ENCODE results near the gene RCN1.
"Not testable (repeated sequence)": the region's sequence is repeated elsewhere in the genome, so short reads cannot be mapped to it uniquely, and the experiment has no call there.

Gene RCN1

DNA sequence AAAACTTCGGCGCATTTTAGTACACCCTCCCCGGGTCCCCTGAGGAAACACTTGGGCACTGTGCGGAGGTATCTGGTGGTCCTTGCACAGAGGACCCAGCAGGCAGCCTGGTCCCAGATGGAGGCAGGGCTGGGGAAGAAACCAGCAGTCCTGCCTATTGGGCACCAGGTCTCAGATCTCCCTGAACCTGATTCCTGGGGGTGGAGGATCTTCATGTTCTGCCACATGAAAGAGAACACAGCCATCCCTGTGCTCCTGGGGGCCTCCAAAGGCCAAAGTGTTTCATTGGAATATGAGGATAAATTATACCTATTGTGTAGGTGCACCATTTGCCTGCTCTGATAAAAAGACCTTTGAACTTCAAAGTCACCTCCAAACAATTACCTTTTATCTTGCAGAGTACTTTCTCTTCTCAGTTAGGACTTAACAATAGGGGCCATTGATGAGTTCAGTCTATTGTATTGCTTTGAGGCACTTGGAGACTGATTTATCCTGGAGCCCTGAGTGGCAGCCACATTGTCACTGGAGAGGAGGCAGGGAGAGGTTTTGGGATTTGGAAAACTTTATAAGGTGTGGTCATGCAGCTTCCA is 1.8 kb downstream of the RCN1 start:
- H3K9ac ChIP-seq (ENCODE audit: low read depth, low read length) = peak overlapping the region; percentile 93; the same call in 1 of the 2 replicates
- H3K36me3 ChIP-seq (ENCODE audit: insufficient read depth, low read length) = peaks cover 3% of the 10 kb centered on the region; the same call in 1 of the 2 replicates
- peaks cover 22% of the 10 kb centered on the region for H3K4me1 ChIP-seq (ENCODE audit: insufficient read depth, low read length)

DNA sequence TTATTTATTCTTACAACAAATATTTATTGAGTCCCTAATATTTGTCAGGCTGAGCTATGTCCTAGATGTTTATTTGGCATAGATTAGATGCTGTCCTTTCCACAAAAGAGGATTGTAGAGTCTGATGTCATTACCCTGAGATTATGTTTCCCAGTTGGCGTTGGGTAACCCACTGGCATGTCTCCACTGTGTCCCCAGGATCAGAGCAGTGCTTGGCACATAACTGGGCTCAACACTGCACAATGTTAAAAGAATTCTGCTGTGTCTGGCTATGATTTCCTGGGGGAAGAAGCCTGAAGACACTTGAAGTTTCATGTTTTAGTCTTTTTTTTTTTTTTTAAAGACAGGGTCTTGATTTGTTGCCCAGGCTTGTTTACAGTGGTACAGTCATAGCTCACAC is 4.0 kb downstream of the RCN1 start:
- peaks cover 9% of the 10 kb centered on the region; the same call in 1 of the 2 replicates for H3K36me3 ChIP-seq (ENCODE audit: insufficient read depth, low read length)
- no peaks in the 10 kb centered on the region for H3K9me3 ChIP-seq (ENCODE audit: control insufficient read depth, insufficient read depth, low read length)
- no peak overlapping the region for H3K9ac ChIP-seq (ENCODE audit: low read depth, low read length)
- H3K4me1 ChIP-seq (ENCODE audit: insufficient read depth, low read length) = peaks cover 10% of the 10 kb centered on the region

More for the DNA sequence above, 1.8 kb downstream of the RCN1 start:
- no peaks in the 10 kb centered on the region for H3K9me3 ChIP-seq (ENCODE audit: control insufficient read depth, insufficient read depth, low read length)

DNA sequence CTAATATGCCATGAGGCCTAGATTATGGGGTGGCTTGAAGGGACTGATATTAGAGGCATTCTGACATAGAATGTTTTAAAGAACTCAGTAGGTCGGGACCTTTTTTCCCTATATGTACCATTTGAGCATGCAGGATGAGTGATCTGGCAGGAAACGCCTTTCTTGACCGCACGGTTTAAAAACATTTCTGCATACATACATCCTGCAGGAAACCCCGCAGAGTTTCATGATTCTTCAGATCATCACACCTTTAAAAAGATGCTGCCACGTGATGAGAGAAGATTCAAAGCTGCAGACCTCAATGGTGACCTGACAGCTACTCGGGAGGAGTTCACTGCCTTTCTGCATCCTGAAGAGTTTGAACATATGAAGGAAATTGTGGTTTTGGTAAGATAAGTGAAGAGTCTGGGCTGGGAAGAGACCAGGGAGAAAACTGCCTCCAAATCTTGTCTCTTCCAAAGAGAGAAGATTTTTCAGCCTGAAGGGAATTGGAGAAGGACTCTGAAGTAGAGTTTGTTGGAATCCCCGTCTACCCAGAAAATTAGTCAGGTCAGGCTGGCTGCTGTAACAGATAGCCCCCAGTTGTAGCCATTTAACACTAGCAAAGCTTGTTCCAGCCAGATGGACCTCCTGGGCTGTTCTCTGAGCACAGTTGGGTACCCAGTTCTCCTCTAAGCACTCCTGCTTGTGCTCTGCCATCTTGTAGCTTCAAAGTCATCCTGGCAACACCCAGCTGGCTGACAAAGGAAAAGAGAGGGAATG is 7.4 kb downstream of the RCN1 start:
- Histone ChIP-seq H3K9ac (ENCODE audit: low read depth, low read length) (no peak overlapping the region), H3K4me1 (ENCODE audit: insufficient read depth, low read length) (peaks cover under 1% of the 10 kb centered on the region; the same call in 1 of the 2 replicates), H3K36me3 (ENCODE audit: insufficient read depth, low read length) (peaks cover 25% of the 10 kb centered on the region; the same call in 1 of the 2 replicates), H3K9me3 (ENCODE audit: control insufficient read depth, insufficient read depth, low read length) (no peaks in the 10 kb centered on the region)

DNA sequence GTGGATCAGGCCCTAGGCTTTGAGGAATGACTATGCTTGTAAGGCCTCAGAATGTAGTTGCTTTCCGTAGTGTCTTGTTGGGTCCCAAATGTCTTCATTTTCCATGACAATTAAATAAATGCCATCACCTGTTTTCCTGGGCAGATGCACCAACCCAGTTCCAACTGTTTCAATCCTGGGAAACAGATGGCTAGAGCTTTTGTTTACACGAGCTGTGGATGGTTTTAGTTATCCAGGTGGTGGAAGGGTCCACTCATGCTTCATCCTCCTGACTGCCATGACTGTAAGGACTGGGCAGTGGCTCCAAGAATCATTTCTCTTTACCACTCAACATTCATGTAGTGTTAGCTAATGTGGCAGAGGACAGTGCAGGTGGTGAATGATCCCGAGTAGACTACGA is 8.6 kb downstream of the RCN1 start:
- Histone ChIP-seq H3K36me3 (ENCODE audit: insufficient read depth, low read length) (peaks cover 29% of the 10 kb centered on the region), H3K9me3 (ENCODE audit: control insufficient read depth, insufficient read depth, low read length) (no peaks in the 10 kb centered on the region), H3K9ac (ENCODE audit: low read depth, low read length) (no peak overlapping the region), H3K4me1 (ENCODE audit: insufficient read depth, low read length) (no peaks in the 10 kb centered on the region)

DNA sequence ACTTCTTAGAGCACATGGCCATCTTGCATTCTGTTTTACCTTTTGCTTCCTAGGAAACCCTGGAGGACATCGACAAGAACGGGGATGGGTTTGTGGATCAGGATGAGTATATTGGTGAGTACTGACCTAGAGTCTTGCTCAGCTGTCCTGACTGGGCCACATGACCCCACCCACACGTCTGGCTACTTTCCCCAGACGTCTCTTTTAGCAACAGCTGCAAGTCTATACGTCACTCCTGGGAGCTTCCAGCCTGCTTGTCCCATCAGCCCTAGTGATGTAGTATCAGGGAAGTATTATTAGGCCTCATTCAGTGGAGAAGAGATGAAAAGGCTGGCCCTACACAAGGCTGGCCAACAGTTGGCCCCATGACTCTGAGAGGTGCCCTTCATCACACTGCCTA is 9.6 kb downstream of the RCN1 start:
- Histone ChIP-seq H3K9me3 (ENCODE audit: control insufficient read depth, insufficient read depth, low read length) (no peaks in the 10 kb centered on the region), H3K36me3 (ENCODE audit: insufficient read depth, low read length) (peaks cover 29% of the 10 kb centered on the region), H3K9ac (ENCODE audit: low read depth, low read length) (no peak overlapping the region), H3K4me1 (ENCODE audit: insufficient read depth, low read length) (no peaks in the 10 kb centered on the region)

DNA sequence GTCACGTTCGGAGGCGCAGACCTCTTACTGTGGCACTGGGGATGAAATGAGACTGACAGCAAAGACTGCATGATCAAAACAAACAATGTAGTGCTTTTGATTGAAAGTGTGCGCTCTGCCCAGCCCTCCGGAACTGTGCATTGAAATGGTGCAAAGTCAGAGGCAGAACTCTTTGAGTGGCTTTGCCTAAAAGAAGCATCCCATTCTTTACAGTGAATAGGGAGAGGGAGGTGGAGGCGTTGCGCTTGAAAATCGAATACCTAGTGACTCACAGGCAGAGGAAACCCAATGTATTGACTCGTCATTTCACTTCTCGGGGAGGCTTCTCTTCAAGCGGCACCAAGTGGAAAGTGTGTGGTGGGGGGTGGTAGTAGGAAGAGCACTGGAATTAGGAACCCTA is 10.9 kb downstream of the RCN1 start:
- peaks cover 29% of the 10 kb centered on the region for H3K36me3 ChIP-seq (ENCODE audit: insufficient read depth, low read length)

DNA sequence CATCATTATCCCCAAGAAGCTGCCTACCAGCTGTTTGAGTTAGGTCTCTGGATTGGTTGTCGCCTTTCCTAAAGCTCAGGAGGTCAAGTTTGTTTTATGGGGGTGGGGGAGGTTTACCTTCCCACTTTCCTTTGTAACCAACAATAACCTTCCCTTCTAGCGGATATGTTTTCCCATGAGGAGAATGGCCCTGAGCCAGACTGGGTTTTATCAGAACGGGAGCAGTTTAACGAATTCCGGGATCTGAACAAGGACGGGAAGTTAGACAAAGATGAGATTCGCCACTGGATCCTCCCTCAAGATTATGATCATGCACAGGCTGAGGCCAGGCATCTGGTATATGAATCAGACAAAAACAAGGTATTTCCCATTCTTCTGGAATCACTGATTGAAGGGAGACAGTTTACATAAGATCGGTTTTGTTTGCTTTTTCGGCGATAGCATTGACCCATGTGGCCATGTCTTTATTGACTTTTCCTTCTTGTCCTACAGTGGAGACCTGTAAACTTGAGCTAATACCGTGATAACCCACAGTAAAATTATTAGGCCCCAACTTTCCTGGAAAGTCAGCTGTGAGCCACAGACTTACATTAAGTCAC is 12.3 kb downstream of the RCN1 start:
- H3K9ac ChIP-seq (ENCODE audit: low read depth, low read length); H3K4me1 ChIP-seq (ENCODE audit: insufficient read depth, low read length); H3K9me3 ChIP-seq (ENCODE audit: control insufficient read depth, insufficient read depth, low read length): not testable (repeated sequence)
- peaks cover 23% of the 10 kb centered on the region for H3K36me3 ChIP-seq (ENCODE audit: insufficient read depth, low read length)

More for the DNA sequence above, 10.9 kb downstream of the RCN1 start:
- Histone ChIP-seq H3K9ac (ENCODE audit: low read depth, low read length) (no peak overlapping the region), H3K9me3 (ENCODE audit: control insufficient read depth, insufficient read depth, low read length) (no peaks in the 10 kb centered on the region), H3K4me1 (ENCODE audit: insufficient read depth, low read length) (no peaks in the 10 kb centered on the region)

DNA sequence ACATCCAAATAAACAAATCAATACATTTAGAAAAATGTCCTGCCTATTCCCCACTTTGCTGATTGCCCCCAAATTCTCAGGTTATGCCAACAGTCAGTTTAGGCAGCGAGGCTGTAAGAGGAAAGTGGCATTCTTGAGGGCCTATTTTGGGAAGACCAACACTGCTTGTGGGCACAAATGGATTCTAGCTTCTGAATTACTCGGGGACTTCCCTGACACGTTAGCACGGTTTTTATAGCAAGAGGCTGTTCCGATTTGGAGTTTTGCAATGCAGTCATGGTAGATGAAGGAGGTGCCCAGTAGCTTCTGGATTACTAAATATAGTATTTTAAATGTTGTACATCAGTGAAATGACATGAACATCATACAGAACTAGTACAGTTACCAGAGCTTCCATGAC is 13.1 kb downstream of the RCN1 start:
- Histone ChIP-seq H3K36me3 (ENCODE audit: insufficient read depth, low read length) (peaks cover 20% of the 10 kb centered on the region), H3K4me1 (ENCODE audit: insufficient read depth, low read length) (no peaks in the 10 kb centered on the region), H3K9ac (ENCODE audit: low read depth, low read length) (no peak overlapping the region), H3K9me3 (ENCODE audit: control insufficient read depth, insufficient read depth, low read length) (no peaks in the 10 kb centered on the region)

DNA sequence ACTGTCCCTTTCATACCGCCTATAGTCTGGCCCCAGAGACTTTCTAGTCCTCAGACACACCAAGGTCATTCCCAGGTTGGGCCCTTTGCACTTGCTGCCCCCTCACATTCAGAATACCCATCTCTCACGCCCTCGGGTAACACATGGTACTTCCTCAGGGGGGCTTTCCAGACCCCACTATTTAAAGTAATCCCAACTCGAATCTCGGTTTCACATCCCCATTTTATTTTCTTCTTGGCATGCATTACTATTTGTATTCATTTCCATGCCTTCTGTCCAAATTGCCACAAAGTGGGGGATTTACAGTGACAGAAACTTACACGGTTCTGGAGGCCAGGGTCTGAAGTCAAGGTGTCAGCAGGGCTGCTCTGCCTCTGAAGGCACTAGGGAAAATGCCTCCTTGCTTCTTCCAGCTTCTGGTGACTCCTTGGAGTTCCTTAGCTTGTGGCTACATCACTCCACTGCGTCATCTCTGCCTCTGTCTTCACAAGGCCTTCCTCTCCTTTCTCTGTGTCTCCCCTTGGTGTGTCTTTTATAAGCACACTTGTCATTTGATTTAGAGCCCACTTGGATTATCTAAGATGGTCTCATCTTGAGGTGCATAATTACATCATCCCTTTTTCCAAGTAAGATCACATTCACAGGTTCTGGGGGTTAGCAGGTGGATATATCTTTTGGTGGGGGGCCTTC is 15.1 kb downstream of the RCN1 start:
- H3K36me3 ChIP-seq (ENCODE audit: insufficient read depth, low read length) = peaks cover 15% of the 10 kb centered on the region
- no peaks in the 10 kb centered on the region for H3K9me3 ChIP-seq (ENCODE audit: control insufficient read depth, insufficient read depth, low read length)
- no peak overlapping the region for H3K9ac ChIP-seq (ENCODE audit: low read depth, low read length)
- no peaks in the 10 kb centered on the region for H3K4me1 ChIP-seq (ENCODE audit: insufficient read depth, low read length)

DNA sequence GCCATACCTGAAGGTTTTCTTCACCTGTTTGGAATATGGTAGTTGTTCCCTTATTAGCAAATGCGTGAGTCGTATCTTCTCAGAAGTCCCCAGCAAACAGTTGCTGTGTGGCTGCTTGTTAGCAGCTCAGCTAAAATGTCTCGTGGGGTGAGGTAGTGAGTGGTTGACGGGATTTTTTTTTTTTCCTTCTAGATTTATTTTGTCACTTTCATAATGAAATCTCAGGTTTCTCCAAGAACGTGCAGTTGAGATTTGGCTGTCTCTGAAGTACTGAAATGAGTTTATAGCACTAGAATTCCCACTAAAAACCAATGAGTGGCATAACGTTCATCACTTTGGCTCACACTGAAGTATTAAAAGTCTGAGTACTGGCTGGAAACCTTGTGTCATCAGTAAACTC is 16.8 kb downstream of the RCN1 start:
- H3K4me1 ChIP-seq (ENCODE audit: insufficient read depth, low read length) = no peaks in the 10 kb centered on the region
- no peak overlapping the region for H3K9ac ChIP-seq (ENCODE audit: low read depth, low read length)
- H3K9me3 ChIP-seq (ENCODE audit: control insufficient read depth, insufficient read depth, low read length) = no peaks in the 10 kb centered on the region
- H3K36me3 ChIP-seq (ENCODE audit: insufficient read depth, low read length) = peaks cover 8% of the 10 kb centered on the region

DNA sequence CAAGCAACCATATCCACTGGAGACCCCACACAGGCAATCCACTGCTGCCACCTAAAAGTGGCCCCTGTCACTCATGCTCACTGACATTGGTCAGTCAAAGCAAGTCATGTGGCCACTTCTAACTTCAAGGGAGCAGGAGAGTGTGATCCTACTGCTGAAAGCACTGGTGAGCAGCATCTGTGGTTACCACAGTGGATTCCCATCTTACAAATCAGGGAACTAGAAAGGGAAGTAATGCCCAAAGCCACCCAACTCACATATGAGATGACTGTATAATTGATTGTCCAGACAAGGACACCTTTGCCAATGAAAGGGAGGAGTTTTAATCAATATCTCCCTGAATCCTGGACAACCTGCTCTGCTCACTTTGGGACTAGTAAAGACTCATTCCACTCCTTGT is 17.7 kb downstream of the RCN1 start:
- H3K9ac ChIP-seq (ENCODE audit: low read depth, low read length) = no peak overlapping the region
- H3K9me3 ChIP-seq (ENCODE audit: control insufficient read depth, insufficient read depth, low read length) = no peaks in the 10 kb centered on the region
- no peaks in the 10 kb centered on the region for H3K4me1 ChIP-seq (ENCODE audit: insufficient read depth, low read length)
- peaks cover 4% of the 10 kb centered on the region for H3K36me3 ChIP-seq (ENCODE audit: insufficient read depth, low read length)

DNA sequence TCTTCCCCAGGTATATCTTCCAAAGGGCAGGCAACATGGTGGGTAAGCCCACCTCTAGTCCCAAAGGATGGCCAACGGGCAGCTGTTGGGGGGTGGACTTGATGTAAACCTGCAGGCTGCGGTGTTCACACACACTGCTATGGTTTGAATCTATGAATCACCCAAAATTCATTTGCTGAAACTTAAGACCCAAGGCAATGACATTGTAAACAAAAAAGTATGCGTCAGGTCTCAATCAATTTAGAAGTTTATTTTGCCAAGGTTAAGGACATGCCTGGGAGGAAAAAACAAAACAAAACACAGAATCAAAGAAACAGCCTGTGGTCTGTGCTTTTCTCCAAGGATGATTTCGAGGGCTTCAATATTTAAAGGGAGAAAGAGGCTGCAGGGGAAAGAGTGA is 18.3 kb downstream of the RCN1 start:
- H3K9ac ChIP-seq (ENCODE audit: low read depth, low read length) = no peak overlapping the region
- no peaks in the 10 kb centered on the region; the same call in 1 of the 2 replicates for H3K36me3 ChIP-seq (ENCODE audit: insufficient read depth, low read length)
- no peaks in the 10 kb centered on the region for H3K4me1 ChIP-seq (ENCODE audit: insufficient read depth, low read length)
- no peaks in the 10 kb centered on the region for H3K9me3 ChIP-seq (ENCODE audit: control insufficient read depth, insufficient read depth, low read length)

DNA sequence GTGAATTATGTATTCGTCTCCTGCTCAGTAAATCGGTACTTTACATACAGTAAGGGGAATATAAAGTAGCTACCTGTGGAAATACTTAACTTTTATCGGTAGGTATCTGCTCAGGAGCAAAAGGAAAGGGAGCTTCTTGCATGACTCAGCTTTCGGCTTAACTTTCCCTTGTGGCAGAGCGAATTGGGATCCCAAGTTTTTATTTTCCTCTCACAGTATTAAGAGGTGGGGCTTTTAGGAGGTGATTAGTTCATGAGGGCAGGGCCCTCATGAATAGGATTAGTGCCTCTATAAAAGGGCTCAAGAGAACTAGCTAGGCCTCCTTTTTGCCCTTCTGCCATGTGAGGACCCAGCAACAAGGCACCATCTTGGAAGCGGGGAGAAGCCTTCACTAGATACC is 18.7 kb downstream of the RCN1 start:
- Histone ChIP-seq H3K9ac (ENCODE audit: low read depth, low read length) (no peak overlapping the region), H3K4me1 (ENCODE audit: insufficient read depth, low read length) (no peaks in the 10 kb centered on the region), H3K36me3 (ENCODE audit: insufficient read depth, low read length) (no peaks in the 10 kb centered on the region; the same call in 1 of the 2 replicates), H3K9me3 (ENCODE audit: control insufficient read depth, insufficient read depth, low read length) (no peaks in the 10 kb centered on the region)

DNA sequence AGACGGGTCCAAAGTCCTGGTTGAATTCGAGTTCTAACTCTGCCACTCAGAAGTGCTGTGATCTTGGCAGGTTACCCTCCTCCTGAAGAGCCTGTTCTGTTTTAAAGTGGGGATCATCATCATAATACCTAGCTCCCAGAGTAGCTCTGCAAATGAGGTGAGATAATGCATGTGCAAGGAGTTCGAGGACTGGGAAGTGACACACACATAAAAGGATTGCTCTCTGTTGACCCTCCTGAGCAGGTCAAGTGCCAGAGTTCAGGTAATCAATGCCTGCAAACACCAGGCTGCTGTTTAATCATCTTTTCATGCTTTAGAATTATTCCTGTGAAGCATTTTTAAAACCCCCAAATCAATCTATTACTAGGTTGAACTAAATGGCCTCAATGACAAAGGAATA is 19.9 kb downstream of the RCN1 start:
- H3K4me1 ChIP-seq (ENCODE audit: insufficient read depth, low read length) = no peaks in the 10 kb centered on the region
- no peak overlapping the region for H3K9ac ChIP-seq (ENCODE audit: low read depth, low read length)
- no peaks in the 10 kb centered on the region for H3K36me3 ChIP-seq (ENCODE audit: insufficient read depth, low read length)
- no peaks in the 10 kb centered on the region for H3K9me3 ChIP-seq (ENCODE audit: control insufficient read depth, insufficient read depth, low read length)

Measured in ES-I3 (cell line).